Measurements from ENCODE around the gene MAML3.

Gene MAML3

GRCh38 chr4:140152013-140152703 is 1.8 kb downstream of the MAML3 start:
- no peaks in the 10 kb centered on the region for H3K36me3 ChIP-seq (ENCODE audit: insufficient read depth, low read length)
- no peaks in the 10 kb centered on the region for H3F3A ChIP-seq (ENCODE audit: insufficient read depth, low read length)
- no peaks in the 10 kb centered on the region for H3K9me2 ChIP-seq (ENCODE audit: low read depth, low read length)
- H3K27ac ChIP-seq (ENCODE audit: low read depth, low read length, poor library complexity, severe bottlenecking): peak overlapping the region; percentile 75
- no peaks in the 10 kb centered on the region for H3K27me3 ChIP-seq (ENCODE audit: insufficient read depth, low read length)
- H3K4me3 ChIP-seq (ENCODE audit: low read depth, low read length, poor library complexity, severe bottlenecking): peak overlapping the region; percentile 75
- H2AFZ ChIP-seq (ENCODE audit: low read length): no peak overlapping the region
- peak overlapping the region; percentile 71; the same call in 1 of the 2 replicates for H3K9ac ChIP-seq (ENCODE audit: low read length)
- H3K4me2 ChIP-seq (ENCODE audit: low read length): peak overlapping the region; percentile 96
- H3K79me2 ChIP-seq (ENCODE audit: insufficient read depth, low read length): no peaks in the 10 kb centered on the region
- no peaks in the 10 kb centered on the region for H3K9me3 ChIP-seq (ENCODE audit: low read length)
- H3K4me1 ChIP-seq (ENCODE audit: insufficient read depth, low read length, severe bottlenecking): peaks cover 47% of the 10 kb centered on the region
- no peaks in the 10 kb centered on the region for H4K20me1 ChIP-seq (ENCODE audit: insufficient read depth, low read length)
- no peak for TF ChIP-seq EZH2 (IDR thresholded peaks at IDR 0.05; ENCODE audit: borderline replicate concordance, low read length)
- peak; percentile 7; the same call in 1 of the 2 replicates for TF ChIP-seq CTCF (IDR thresholded peaks at IDR 0.05; ENCODE audit: low read length)

- no peaks in the 10 kb centered on the region for H3K9me3 ChIP-seq (ENCODE audit: low read length)
- 0 out of 2 replicates have a peak overlapping the region, but pooled peaks have one; percentile 23 for H2AFZ ChIP-seq (ENCODE audit: low read length)
- H3F3A ChIP-seq (ENCODE audit: insufficient read depth, low read length): no peaks in the 10 kb centered on the region
- peak overlapping the region; percentile 71 for H3K9ac ChIP-seq (ENCODE audit: low read length)
- no peaks in the 10 kb centered on the region for H3K27me3 ChIP-seq (ENCODE audit: insufficient read depth, low read length)
- H3K4me2 ChIP-seq (ENCODE audit: low read length): peak overlapping the region; percentile 96
- peak overlapping the region; percentile 75 for H3K4me3 ChIP-seq (ENCODE audit: low read depth, low read length, poor library complexity, severe bottlenecking)
- H3K4me1 ChIP-seq (ENCODE audit: insufficient read depth, low read length, severe bottlenecking): peaks cover 42% of the 10 kb centered on the region
- no peaks in the 10 kb centered on the region for H3K9me2 ChIP-seq (ENCODE audit: low read depth, low read length)
- H3K27ac ChIP-seq (ENCODE audit: low read depth, low read length, poor library complexity, severe bottlenecking): peak overlapping the region; percentile 74
- no peaks in the 10 kb centered on the region for H3K36me3 ChIP-seq (ENCODE audit: insufficient read depth, low read length)
- no peaks in the 10 kb centered on the region for H3K79me2 ChIP-seq (ENCODE audit: insufficient read depth, low read length)
- TF ChIP-seq CTCF (IDR thresholded peaks at IDR 0.05; ENCODE audit: low read length) (no peak), EZH2 (IDR thresholded peaks at IDR 0.05; ENCODE audit: borderline replicate concordance, low read length) (no peak)
- H4K20me1 ChIP-seq (ENCODE audit: insufficient read depth, low read length): no peaks in the 10 kb centered on the region
Observed at GRCh38 chr4:140151699-140152012, 2.3 kb downstream of the MAML3 start.

GRCh38 chr4:140150886-140151698 is 2.9 kb downstream of the MAML3 start:
- Histone ChIP-seq H3F3A (ENCODE audit: insufficient read depth, low read length) (no peaks in the 10 kb centered on the region), H2AFZ (ENCODE audit: low read length) (0 out of 2 replicates have a peak overlapping the region, but pooled peaks have one; percentile 23), H3K79me2 (ENCODE audit: insufficient read depth, low read length) (no peaks in the 10 kb centered on the region), H3K27me3 (ENCODE audit: insufficient read depth, low read length) (no peaks in the 10 kb centered on the region), H3K4me3 (ENCODE audit: low read depth, low read length, poor library complexity, severe bottlenecking) (peak overlapping the region; percentile 75), H3K36me3 (ENCODE audit: insufficient read depth, low read length) (no peaks in the 10 kb centered on the region), H3K27ac (ENCODE audit: low read depth, low read length, poor library complexity, severe bottlenecking) (peak overlapping the region; percentile 74), H3K9me2 (ENCODE audit: low read depth, low read length) (no peaks in the 10 kb centered on the region), H3K4me2 (ENCODE audit: low read length) (peak overlapping the region; percentile 96), H3K9me3 (ENCODE audit: low read length) (no peaks in the 10 kb centered on the region), H4K20me1 (ENCODE audit: insufficient read depth, low read length) (no peaks in the 10 kb centered on the region), H3K4me1 (ENCODE audit: insufficient read depth, low read length, severe bottlenecking) (peaks cover 37% of the 10 kb centered on the region), H3K9ac (ENCODE audit: low read length) (peak overlapping the region; percentile 71)
- TF ChIP-seq CTCF (IDR thresholded peaks at IDR 0.05; ENCODE audit: low read length) (no peak), EZH2 (IDR thresholded peaks at IDR 0.05; ENCODE audit: borderline replicate concordance, low read length) (no peak)
